Measurements from ENCODE around the gene KCNK6. TPM values are rescaled to one million over a fixed set of nuclear protein-coding genes. Genes with fewer than 3 reads are reported as not detected.

KCNK6 gene
- total and polyA plus RNA-seq, 10 of the 15 experiments (the other 5 are each of a cell fraction or from before 2014, with no cell fraction given): 0.04 to 1.4 (median 1.1) TPM

GRCh38 chr19:38376576-38376975, 56.9 kb downstream of the KCNK6 start (continued):
- TF ChIP-seq SRF (IDR thresholded peaks at IDR 0.05; ENCODE audit: low read depth in 2 of 2, low read length in 2 of 2): no peak
- no peak for TF ChIP-seq SIN3A (IDR thresholded peaks at IDR 0.05; ENCODE audit: low read depth, low read length)
- no peak for TF ChIP-seq BRCA1 (IDR thresholded peaks at IDR 0.05; ENCODE audit: low read depth, low read length)
- no peak for TF ChIP-seq ELK1 (IDR thresholded peaks at IDR 0.05; ENCODE audit: low read depth, low read length)
- TF ChIP-seq IKZF1 (conservative IDR thresholded peaks at IDR 0.05): no peak
- TF ChIP-seq BCL11A (IDR thresholded peaks at IDR 0.05; ENCODE audit: low read depth, low read length): no peak
- no peak for TF ChIP-seq SIX5 (IDR thresholded peaks at IDR 0.05; ENCODE audit: low read depth, low read length, severe bottlenecking)

- intact Hi-C loops (cut with micrococcal nuclease; ENCODE audit: unreplicated experiment) (no loop called here), in situ Hi-C loops (cut with MboI) (no loop called here)
- no peaks in the 10 kb centered on the region for H3K27me3 ChIP-seq (replicated peaks in 1 of 2; ENCODE audit: control insufficient read depth in 2 of 2, insufficient read depth in 2 of 2, low read length in 1 of 2)
- H4K20me1 ChIP-seq (ENCODE audit: control insufficient read depth, insufficient read depth): 0 out of 2 replicates have a peak, but pooled peaks cover 2% of the 10 kb centered on the region
- peaks cover 12 to 20% of the 10 kb centered on the region in 2 experiments; a peak in 3 of 4 replicates for H3K36me3 ChIP-seq (ENCODE audit: control insufficient read depth in 2 of 2, insufficient read depth in 2 of 2, low read length in 1 of 2)
- peaks cover 14% of the 10 kb centered on the region for H3K4me1 ChIP-seq (ENCODE audit: control insufficient read depth, insufficient read depth, low read length)
- ChIA-PET RAD21 (ENCODE audit: unreplicated experiment) (interaction anchor here (4.8 kb wide), 1 partner anchor 26 kb away, joined by 46 read pairs; the partner anchor contains the start of gene FAM98C), SMC1A (ENCODE audit: uncharacterized antibody, unreplicated experiment) (no interaction called here), CTCF (interaction anchor here (0.8 kb wide), 1 partner anchor 26 kb away, joined by 4 read pairs; the partner anchor contains the start of gene FAM98C), POLR2A (no interaction called here)
- no peak overlapping the region for H3K27ac ChIP-seq (ENCODE audit: control insufficient read depth, insufficient read depth)
- no peaks in the 10 kb centered on the region for H3K9me3 ChIP-seq (replicated peaks; ENCODE audit: control insufficient read depth, insufficient read depth, low read length)
- DNase-seq (ENCODE audit: low read depth, low spot score) (no peak), FAIRE-seq (no peak), ATAC-seq (no peak)
- H2AFZ ChIP-seq (ENCODE audit: control insufficient read depth, low read depth, low read length): no peak overlapping the region
- peaks cover 28% of the 10 kb centered on the region for H3K79me2 ChIP-seq (ENCODE audit: control insufficient read depth, insufficient read depth, low read length)
- BruUV-seq (replicated peaks): no TSS peak
- 97% methylated on average over 4 of the region's 4 CpGs for WGBS (ENCODE audit: insufficient coverage, insufficient replicate concordance, low lambda C conversion rate, missing lambda C conversion rate)
- peak overlapping the region; percentile 42; the same call in 1 of the 2 replicates for H3K4me3 ChIP-seq
- peak overlapping the region; percentile 97 for H3K4me2 ChIP-seq (ENCODE audit: control insufficient read depth, insufficient read depth)
- no peak overlapping the region for H3K9ac ChIP-seq (ENCODE audit: control insufficient read depth, insufficient read depth, low read length)
- no peak for TF ChIP-seq ZNF217 (IDR thresholded peaks at IDR 0.05)
- TF ChIP-seq PAX5 (IDR thresholded peaks at IDR 0.05; ENCODE audit: borderline replicate concordance, low read depth, low read length): no peak
- no peak for TF ChIP-seq ESRRA (IDR thresholded peaks at IDR 0.05; ENCODE audit: low read length)
- no peak for TF ChIP-seq YBX1 (IDR thresholded peaks at IDR 0.05)
- TF ChIP-seq POLR2A (IDR thresholded peaks at IDR 0.05; ENCODE audit: low read depth, low read length): no peak
- TF ChIP-seq, protein P1, sequence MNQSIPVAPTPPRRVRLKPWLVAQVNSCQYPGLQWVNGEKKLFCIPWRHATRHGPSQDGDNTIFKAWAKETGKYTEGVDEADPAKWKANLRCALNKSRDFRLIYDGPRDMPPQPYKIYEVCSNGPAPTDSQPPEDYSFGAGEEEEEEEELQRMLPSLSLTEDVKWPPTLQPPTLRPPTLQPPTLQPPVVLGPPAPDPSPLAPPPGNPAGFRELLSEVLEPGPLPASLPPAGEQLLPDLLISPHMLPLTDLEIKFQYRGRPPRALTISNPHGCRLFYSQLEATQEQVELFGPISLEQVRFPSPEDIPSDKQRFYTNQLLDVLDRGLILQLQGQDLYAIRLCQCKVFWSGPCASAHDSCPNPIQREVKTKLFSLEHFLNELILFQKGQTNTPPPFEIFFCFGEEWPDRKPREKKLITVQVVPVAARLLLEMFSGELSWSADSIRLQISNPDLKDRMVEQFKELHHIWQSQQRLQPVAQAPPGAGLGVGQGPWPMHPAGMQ (IDR thresholded peaks at IDR 0.05; ENCODE audit: borderline replicate concordance): no peak
- TF ChIP-seq MYC (IDR thresholded peaks at IDR 0.05; ENCODE audit: insufficient read depth, insufficient read length, insufficient replicate concordance, low read length, severe bottlenecking): no peak
- no peak for TF ChIP-seq CHD1 (IDR thresholded peaks at IDR 0.05; ENCODE audit: low read depth, low read length)
- TF ChIP-seq, protein P2, sequence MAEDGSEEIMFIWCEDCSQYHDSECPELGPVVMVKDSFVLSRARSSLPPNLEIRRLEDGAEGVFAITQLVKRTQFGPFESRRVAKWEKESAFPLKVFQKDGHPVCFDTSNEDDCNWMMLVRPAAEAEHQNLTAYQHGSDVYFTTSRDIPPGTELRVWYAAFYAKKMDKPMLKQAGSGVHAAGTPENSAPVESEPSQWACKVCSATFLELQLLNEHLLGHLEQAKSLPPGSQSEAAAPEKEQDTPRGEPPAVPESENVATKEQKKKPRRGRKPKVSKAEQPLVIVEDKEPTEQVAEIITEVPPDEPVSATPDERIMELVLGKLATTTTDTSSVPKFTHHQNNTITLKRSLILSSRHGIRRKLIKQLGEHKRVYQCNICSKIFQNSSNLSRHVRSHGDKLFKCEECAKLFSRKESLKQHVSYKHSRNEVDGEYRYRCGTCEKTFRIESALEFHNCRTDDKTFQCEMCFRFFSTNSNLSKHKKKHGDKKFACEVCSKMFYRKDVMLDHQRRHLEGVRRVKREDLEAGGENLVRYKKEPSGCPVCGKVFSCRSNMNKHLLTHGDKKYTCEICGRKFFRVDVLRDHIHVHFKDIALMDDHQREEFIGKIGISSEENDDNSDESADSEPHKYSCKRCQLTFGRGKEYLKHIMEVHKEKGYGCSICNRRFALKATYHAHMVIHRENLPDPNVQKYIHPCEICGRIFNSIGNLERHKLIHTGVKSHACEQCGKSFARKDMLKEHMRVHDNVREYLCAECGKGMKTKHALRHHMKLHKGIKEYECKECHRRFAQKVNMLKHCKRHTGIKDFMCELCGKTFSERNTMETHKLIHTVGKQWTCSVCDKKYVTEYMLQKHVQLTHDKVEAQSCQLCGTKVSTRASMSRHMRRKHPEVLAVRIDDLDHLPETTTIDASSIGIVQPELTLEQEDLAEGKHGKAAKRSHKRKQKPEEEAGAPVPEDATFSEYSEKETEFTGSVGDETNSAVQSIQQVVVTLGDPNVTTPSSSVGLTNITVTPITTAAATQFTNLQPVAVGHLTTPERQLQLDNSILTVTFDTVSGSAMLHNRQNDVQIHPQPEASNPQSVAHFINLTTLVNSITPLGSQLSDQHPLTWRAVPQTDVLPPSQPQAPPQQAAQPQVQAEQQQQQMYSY (CRISPR knock-in tag; IDR thresholded peaks at IDR 0.05): no peak
- no peak for TF ChIP-seq RUNX3 (IDR thresholded peaks at IDR 0.05; ENCODE audit: low read length)
- no peak for TF ChIP-seq MTA3 (IDR thresholded peaks at IDR 0.05; ENCODE audit: borderline replicate concordance, low read length)
- TF ChIP-seq TCF12 (IDR thresholded peaks at IDR 0.05; ENCODE audit: low read depth, low read length): no peak
These were observed 57.4 kb downstream of the KCNK6 start for GRCh38 chr19:38377052-38377451.
